ENCODE results near the gene PIP5K1C. TPM values are rescaled to one million over a fixed set of nuclear protein-coding genes. Genes with fewer than 3 reads are reported as not detected.

Gene PIP5K1C
- total and polyA plus RNA-seq, 10 of the 15 experiments (the other 5 are each of a cell fraction or from before 2014, with no cell fraction given): 0.39 to 19.6 (median 5.3) TPM

DNA sequence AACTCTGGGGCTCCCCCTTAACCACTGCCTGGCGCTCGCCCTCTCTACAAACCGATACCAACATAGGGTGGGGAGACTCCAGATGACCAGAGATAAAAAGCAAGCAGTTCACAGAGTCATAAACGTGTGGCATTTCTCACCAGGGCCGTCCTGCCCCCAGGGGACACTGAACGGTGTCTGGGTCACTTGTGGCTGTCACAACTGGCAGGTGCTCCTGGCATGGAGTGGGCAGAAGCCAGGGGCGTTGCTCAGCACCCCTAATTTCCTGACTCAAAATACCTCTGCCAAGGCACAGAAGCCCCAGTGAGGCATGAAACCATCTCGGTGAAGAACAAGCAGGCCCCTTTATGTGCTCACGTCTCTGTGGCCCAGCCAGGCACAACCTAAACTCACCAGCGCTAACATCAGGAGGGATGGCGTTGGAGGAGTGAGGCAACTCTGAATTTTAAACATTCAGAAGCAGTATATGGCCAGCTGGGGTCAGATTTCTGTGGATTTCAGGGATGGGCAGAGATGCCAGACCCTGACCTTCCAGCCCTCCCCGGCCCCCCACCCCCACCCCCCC lies 1.8 kb downstream of the PIP5K1C start (continued):
- no peak for TF ChIP-seq KLF5 (IDR thresholded peaks at IDR 0.05; ENCODE audit: partially characterized antibody)
- TF ChIP-seq CBX5 (IDR thresholded peaks at IDR 0.05; ENCODE audit: low read depth): no peak
- no peak for TF ChIP-seq FOXK2 (IDR thresholded peaks at IDR 0.05)
- no peak for TF ChIP-seq LARP7 (IDR thresholded peaks at IDR 0.05)
- no peak for TF ChIP-seq MEF2A (IDR thresholded peaks at IDR 0.05; ENCODE audit: insufficient read depth, low read depth, low read length)
- TF ChIP-seq GABPA (IDR thresholded peaks at IDR 0.05; ENCODE audit: low read depth): no peak
- TF ChIP-seq DPF2 (IDR thresholded peaks at IDR 0.05): peak; percentile 49; the same call in 1 of the 2 replicates
- peak; percentile 37; the same call in 1 of the 2 replicates for TF ChIP-seq NR2F1 (conservative IDR thresholded peaks at IDR 0.05)
- no peak for TF ChIP-seq CHD4 (IDR thresholded peaks at IDR 0.05)
- no peak for TF ChIP-seq TCF12 (IDR thresholded peaks at IDR 0.05; ENCODE audit: low read depth, low read length)
- TF ChIP-seq, protein P1, sequence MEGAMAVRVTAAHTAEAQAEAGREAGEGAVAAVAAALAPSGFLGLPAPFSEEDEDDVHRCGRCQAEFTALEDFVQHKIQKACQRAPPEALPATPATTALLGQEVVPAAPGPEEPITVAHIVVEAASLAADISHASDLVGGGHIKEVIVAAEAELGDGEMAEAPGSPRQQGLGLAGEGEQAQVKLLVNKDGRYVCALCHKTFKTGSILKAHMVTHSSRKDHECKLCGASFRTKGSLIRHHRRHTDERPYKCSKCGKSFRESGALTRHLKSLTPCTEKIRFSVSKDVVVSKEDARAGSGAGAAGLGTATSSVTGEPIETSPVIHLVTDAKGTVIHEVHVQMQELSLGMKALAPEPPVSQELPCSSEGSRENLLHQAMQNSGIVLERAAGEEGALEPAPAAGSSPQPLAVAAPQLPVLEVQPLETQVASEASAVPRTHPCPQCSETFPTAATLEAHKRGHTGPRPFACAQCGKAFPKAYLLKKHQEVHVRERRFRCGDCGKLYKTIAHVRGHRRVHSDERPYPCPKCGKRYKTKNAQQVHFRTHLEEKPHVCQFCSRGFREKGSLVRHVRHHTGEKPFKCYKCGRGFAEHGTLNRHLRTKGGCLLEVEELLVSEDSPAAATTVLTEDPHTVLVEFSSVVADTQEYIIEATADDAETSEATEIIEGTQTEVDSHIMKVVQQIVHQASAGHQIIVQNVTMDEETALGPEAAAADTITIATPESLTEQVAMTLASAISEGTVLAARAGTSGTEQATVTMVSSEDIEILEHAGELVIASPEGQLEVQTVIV (IDR thresholded peaks at IDR 0.05; ENCODE audit: borderline replicate concordance, partially characterized antibody): no peak
- no peak for TF ChIP-seq RAD21 (IDR thresholded peaks at IDR 0.05; ENCODE audit: insufficient read depth, low read depth, low read length)
- no peak for TF ChIP-seq SMAD1 (IDR thresholded peaks at IDR 0.05; ENCODE audit: low read depth, partially characterized antibody)
- no peak for TF ChIP-seq PKNOX1 (IDR thresholded peaks at IDR 0.05)
- peak; percentile 21 to 31; a peak in 1 of 4 replicates for TF ChIP-seq BHLHE40 (IDR thresholded peaks at IDR 0.05; ENCODE audit: borderline replicate concordance in 1 of 2, low read depth in 2 of 2, low read length in 1 of 2)
- TF ChIP-seq MTA2 (IDR thresholded peaks at IDR 0.05; ENCODE audit: low read depth): peak; percentile 31; the same call in 1 of the 2 replicates
- TF ChIP-seq, protein P2, sequence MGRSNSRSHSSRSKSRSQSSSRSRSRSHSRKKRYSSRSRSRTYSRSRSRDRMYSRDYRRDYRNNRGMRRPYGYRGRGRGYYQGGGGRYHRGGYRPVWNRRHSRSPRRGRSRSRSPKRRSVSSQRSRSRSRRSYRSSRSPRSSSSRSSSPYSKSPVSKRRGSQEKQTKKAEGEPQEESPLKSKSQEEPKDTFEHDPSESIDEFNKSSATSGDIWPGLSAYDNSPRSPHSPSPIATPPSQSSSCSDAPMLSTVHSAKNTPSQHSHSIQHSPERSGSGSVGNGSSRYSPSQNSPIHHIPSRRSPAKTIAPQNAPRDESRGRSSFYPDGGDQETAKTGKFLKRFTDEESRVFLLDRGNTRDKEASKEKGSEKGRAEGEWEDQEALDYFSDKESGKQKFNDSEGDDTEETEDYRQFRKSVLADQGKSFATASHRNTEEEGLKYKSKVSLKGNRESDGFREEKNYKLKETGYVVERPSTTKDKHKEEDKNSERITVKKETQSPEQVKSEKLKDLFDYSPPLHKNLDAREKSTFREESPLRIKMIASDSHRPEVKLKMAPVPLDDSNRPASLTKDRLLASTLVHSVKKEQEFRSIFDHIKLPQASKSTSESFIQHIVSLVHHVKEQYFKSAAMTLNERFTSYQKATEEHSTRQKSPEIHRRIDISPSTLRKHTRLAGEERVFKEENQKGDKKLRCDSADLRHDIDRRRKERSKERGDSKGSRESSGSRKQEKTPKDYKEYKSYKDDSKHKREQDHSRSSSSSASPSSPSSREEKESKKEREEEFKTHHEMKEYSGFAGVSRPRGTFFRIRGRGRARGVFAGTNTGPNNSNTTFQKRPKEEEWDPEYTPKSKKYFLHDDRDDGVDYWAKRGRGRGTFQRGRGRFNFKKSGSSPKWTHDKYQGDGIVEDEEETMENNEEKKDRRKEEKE (IDR thresholded peaks at IDR 0.05): no peak
- TF ChIP-seq SIX5 (IDR thresholded peaks at IDR 0.05; ENCODE audit: low read depth, low read length, severe bottlenecking): no peak
- TF ChIP-seq ATF2 (IDR thresholded peaks at IDR 0.05; ENCODE audit: low read length): no peak
- no peak for TF ChIP-seq YY1 (IDR thresholded peaks at IDR 0.05; ENCODE audit: low read depth, low read length)
- TF ChIP-seq ZNF274 (IDR thresholded peaks at IDR 0.05; ENCODE audit: insufficient read depth, insufficient read length): no peak
- peak; percentile 15; the same call in 1 of the 2 replicates for TF ChIP-seq IKZF1 (conservative IDR thresholded peaks at IDR 0.05)
- TF ChIP-seq EGR1 (IDR thresholded peaks at IDR 0.05; ENCODE audit: borderline replicate concordance in 1 of 2, low read depth in 2 of 2, low read length in 2 of 2): no peak
- no peak for TF ChIP-seq ASH2L (IDR thresholded peaks at IDR 0.05; ENCODE audit: borderline replicate concordance, low read depth)
- peak; percentile 34 for TF ChIP-seq RUNX3 (IDR thresholded peaks at IDR 0.05; ENCODE audit: low read length)
